Mammary epithelial cell (primary cell): ENCODE results near the gene MEF2D.

Experiments
- EZH2 ChIP-seq: IDR thresholded peaks from 2 replicates; pipeline ENCODE4 v1.6.1; 2012; ENCODE audit warnings: low read length, inconsistent platforms, borderline replicate concordance
- TF ChIP-seq, protein P1 (sequence below), 2 donors: IDR thresholded peaks in 1 of 2; conservative IDR thresholded peaks in 1 of 2; 2 replicates each; pipeline ENCODE4 v1.5.1; 2011 to 2012; ENCODE audit warnings: inconsistent platforms in 2 of 2, low read length in 2 of 2, mild to moderate bottlenecking in 2 of 2, control low read depth in 1 of 2, low read depth in 1 of 2; ENCODE audit not compliant: insufficient read depth in 1 of 2; ENCODE audit errors: extremely low read depth in 1 of 2

DNA sequence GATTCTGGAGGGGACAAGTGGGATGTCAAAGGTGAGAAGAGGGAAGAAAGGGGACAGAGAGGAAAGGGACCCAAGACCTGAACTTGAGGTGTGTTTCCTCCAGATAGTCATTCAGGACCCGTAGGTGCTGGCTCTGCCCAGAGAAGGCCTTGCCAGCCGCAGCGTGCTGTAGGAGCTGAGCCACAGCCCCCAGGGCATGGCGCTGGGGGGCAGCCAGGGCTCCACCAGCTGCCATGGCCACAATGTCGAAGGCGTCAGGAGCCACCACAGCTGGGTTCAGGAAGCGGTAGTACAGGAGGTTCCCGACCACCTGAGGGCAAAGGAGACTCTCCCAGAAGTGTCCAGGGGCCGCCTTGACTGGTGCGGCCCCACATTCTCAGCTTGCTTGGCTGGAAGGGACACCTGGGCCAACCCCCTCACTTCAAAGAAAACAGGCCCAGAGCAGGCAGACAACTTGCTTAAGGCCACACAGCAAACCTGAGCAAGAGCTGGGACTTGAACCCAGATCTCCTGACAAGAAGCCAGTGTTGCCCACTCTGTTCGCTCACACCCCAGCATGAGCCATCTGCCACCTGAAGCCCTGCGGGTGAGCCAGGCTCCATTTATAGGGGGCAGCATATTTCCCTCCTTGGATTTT, 34.0 kb upstream of the MEF2D start:
- TF ChIP-seq, protein P1, sequence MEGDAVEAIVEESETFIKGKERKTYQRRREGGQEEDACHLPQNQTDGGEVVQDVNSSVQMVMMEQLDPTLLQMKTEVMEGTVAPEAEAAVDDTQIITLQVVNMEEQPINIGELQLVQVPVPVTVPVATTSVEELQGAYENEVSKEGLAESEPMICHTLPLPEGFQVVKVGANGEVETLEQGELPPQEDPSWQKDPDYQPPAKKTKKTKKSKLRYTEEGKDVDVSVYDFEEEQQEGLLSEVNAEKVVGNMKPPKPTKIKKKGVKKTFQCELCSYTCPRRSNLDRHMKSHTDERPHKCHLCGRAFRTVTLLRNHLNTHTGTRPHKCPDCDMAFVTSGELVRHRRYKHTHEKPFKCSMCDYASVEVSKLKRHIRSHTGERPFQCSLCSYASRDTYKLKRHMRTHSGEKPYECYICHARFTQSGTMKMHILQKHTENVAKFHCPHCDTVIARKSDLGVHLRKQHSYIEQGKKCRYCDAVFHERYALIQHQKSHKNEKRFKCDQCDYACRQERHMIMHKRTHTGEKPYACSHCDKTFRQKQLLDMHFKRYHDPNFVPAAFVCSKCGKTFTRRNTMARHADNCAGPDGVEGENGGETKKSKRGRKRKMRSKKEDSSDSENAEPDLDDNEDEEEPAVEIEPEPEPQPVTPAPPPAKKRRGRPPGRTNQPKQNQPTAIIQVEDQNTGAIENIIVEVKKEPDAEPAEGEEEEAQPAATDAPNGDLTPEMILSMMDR (conservative IDR thresholded peaks at IDR 0.05 in 1 of 2, IDR thresholded peaks at IDR 0.05 in 1 of 2; ENCODE audit: extremely low read depth in 1 of 2, insufficient read depth in 1 of 2, low read depth in 1 of 2, low read length in 2 of 2) = no peak
- no peak for TF ChIP-seq EZH2
